ENCODE results near the gene SEMA3B.
"Not testable (repeated sequence)": the region's sequence is repeated elsewhere in the genome, so short reads cannot be mapped to it uniquely, and the experiment has no call there.

DNA sequence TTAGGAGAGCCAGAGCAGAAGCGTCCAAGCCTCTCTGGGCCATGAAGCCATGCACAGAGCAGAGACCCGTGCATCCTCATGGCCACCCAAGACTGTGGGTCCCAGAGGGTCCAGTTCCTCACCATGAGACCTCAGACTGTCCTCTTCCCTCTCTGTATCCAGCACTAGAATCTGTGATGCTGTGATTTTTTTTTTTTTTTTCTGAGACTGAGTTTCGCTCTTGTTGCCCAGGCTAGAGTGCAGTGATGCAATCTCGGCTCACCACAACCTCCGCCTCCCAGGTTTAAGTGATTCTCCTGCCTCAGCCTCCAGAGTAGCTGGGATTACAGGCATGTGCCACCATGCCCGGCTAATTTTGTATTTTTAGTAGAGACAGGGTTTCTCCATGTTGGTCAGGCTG lies 24.1 kb upstream of the SEMA3B start:
- TF ChIP-seq, protein P1, sequence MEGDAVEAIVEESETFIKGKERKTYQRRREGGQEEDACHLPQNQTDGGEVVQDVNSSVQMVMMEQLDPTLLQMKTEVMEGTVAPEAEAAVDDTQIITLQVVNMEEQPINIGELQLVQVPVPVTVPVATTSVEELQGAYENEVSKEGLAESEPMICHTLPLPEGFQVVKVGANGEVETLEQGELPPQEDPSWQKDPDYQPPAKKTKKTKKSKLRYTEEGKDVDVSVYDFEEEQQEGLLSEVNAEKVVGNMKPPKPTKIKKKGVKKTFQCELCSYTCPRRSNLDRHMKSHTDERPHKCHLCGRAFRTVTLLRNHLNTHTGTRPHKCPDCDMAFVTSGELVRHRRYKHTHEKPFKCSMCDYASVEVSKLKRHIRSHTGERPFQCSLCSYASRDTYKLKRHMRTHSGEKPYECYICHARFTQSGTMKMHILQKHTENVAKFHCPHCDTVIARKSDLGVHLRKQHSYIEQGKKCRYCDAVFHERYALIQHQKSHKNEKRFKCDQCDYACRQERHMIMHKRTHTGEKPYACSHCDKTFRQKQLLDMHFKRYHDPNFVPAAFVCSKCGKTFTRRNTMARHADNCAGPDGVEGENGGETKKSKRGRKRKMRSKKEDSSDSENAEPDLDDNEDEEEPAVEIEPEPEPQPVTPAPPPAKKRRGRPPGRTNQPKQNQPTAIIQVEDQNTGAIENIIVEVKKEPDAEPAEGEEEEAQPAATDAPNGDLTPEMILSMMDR (IDR thresholded peaks at IDR 0.05), result not testable (repeated sequence)
- not testable (repeated sequence) for TF ChIP-seq ZFX (IDR thresholded peaks at IDR 0.05; ENCODE audit: borderline replicate concordance)
